Stimulated activated CD4-positive, alpha-beta T cell treated with anti-CD3 and anti-CD28 coated beads, TNF-alpha, amount 100 ng/mL, for 1 hour (primary cell): Measurements from ENCODE around the gene C11orf91.

Source experiments
- DNase-seq, 3 donors: peaks; one replicate each; pipeline ENCODE4 v3.0.0-alpha.2; 2020; ENCODE audit warnings: low read depth in 3 of 3, low spot score in 1 of 3

C11orf91 gene

GRCh38 chr11:33651990-33652389 is 48.6 kb downstream of the C11orf91 start:
- no peak for DNase-seq

- no peak for DNase-seq
Observed at GRCh38 chr11:33651555-33651954, 49.1 kb downstream of the C11orf91 start.

- DNase-seq: no peak
Observed at GRCh38 chr11:33649944-33650343, 50.7 kb downstream of the C11orf91 start.
